Epidermal melanocyte (primary cell): ENCODE measurements around the gene DAPK2.
"Not testable (repeated sequence)": the region's sequence is repeated elsewhere in the genome, so short reads cannot be mapped to it uniquely, and the experiment has no call there.

Experiments used
- DNase-seq: peaks from one replicate; pipeline ENCODE4 v3.0.0; 2011; ENCODE audit warnings: low spot score; ENCODE audit not compliant: insufficient read length

DAPK2 gene

GRCh38 chr15:63974021-63974420 lies 72.3 kb downstream of the DAPK2 start:
- no peak for DNase-seq

DNA sequence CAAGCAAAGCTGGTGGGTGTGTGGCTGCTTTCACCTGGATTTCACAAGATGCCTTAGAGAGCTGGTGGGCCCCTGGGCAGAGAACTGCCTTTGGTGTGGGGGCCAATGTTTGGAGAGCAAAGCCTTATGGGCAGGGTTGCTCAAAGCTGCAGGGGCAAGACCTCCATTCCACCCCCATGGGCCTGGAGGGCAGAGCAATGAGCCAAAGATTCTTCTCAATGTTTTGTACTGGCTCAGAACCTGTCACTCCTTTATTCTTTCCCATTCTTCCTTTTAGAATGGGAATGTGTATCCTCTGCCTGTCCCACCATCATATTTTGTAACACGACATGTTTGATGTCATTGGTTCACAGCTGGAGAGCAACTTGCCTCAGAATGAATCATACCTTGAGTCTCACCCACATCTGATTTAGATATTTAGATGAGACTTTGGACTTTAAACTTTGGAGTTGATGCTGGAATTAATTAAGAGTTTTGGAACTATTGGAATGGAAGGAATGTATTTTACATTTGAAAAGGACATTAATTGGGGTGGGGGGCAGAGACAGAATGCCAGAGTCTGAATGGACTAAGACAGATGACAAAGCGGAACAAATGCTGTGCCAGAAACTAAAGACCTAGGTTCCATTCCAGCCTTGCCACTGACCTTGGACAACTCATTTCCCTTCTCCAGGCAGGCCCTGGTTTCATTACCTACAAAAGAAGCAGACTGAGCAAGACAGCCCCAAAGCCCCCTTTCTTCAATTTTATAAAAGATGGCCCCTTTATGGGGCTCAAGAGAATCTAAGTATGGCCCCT lies 72.9 kb downstream of the DAPK2 start:
- no peak for DNase-seq

DNA sequence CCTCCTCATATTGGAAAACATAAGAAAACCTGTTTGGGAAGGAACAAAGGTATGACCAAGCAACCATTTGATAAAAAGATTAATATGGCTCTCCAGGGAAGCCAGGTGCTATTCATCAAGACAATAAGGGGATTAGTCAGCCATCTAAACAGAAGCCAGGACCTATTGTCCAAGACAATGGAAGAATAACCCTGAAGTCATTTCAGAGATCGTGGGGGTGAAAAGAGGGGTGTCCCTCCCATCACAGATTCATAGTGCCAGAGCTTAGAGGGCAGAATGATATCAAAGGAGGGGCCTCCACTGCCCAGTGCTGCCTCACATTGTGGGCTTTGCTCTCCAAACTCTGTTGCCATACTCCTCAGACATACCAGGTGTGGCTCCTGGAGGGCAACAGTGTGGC lies 73.5 kb downstream of the DAPK2 start:
- no peak for DNase-seq

GRCh38 chr15:63971904-63972303 lies 74.4 kb downstream of the DAPK2 start:
- no peak for DNase-seq

DNA sequence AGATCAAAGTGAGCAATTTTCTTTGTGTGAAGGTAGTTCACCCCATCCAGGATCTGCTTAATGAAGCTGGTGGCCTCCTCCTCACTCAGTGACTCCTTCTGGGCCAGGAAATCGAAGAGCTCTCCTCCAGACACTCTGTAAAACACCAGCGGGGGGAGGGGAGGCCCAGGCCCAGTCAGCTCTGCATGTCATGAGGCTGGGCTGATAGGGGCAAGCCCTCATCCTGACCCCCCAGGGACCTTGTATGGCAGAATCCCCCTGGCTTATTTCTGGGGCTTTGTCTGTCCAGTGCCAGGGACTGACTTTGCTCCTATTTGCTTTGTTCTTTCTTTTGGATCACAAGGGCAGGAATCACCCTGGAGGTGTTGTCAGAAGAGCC lies 74.9 kb downstream of the DAPK2 start:
- no peak for DNase-seq

DNA sequence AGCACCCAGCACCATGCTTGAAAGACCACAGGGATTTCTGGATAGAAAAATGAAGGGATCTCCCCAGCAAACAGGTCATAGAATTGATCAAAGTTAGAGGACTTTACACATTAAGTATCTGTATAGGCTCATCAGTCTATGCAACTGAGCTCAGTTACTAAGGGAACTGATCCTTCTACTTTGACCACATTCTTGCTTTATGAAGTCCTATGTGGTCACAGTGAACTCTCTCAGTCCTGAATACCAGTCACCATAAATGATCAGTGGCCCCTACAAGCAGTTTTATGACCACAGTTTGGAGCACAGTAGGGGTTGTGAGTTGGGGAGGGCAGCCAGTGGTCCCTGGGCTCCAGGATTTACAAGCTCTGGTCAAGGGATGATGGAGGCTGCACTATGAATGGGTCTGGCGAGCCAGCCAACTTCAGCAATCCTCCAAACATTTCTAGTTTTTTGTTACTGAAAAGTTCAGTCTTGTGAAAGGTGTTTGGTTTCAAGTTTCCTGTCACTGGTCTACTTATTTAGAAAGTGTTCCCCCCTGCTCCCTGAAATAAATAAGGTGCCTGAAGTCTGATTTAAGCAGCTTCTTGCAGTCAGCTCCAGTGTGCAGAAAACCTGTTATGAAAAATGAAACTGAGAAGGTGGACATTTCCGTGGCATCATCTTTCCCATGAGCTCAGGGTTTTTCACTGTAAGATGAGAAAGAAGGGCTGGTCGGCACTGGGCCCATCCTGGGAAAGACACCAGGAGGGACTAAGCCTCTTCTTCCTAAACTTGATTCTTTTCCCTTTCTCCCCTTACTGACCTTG lies 75.5 kb downstream of the DAPK2 start:
- DNase-seq = no peak

- no peak for DNase-seq
These were observed 76.4 kb downstream of the DAPK2 start for GRCh38 chr15:63969652-63970421.

GRCh38 chr15:63968700-63969099 lies 77.6 kb downstream of the DAPK2 start:
- DNase-seq = no peak

- no peak for DNase-seq
These were observed 78.2 kb downstream of the DAPK2 start for GRCh38 chr15:63968122-63968524.

- no peak for DNase-seq
These were observed 78.7 kb downstream of the DAPK2 start for GRCh38 chr15:63967616-63968015.

GRCh38 chr15:63962947-63963721 lies 83.2 kb downstream of the DAPK2 start:
- not testable (repeated sequence) for DNase-seq

- DNase-seq = no peak
These were observed 92.8 kb downstream of the DAPK2 start for GRCh38 chr15:63953524-63953923.

DNA sequence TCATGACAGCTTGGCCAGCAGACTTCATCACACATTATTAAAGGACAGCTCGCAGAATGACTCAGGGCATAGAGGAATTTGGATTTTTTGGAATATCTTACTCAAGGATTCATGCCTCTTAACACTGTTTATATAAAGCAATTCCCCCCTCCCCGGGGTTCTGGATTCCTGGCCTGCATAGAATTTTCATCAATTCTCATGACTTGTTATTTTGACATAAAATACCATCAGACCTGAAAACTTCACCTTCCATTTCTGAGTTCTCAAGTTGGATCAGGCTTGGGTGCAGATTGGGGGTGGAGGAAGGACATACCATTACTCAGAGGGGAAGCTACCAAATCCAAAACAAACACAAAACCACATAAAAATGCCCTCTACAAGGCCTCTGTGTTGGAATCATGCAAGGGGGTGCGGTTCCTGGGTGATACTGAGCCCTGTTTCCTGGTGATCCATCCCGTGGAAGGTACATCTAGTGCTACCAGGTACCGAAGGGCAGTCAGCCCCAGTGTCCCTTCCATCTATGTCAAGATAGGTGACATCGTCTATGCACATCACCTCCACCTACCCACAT lies 95.3 kb downstream of the DAPK2 start:
- no peak for DNase-seq

GRCh38 chr15:63948971-63949370 lies 97.3 kb downstream of the DAPK2 start:
- no peak for DNase-seq

- no peak for DNase-seq
These were observed 97.8 kb downstream of the DAPK2 start for GRCh38 chr15:63948436-63948835.

DNA sequence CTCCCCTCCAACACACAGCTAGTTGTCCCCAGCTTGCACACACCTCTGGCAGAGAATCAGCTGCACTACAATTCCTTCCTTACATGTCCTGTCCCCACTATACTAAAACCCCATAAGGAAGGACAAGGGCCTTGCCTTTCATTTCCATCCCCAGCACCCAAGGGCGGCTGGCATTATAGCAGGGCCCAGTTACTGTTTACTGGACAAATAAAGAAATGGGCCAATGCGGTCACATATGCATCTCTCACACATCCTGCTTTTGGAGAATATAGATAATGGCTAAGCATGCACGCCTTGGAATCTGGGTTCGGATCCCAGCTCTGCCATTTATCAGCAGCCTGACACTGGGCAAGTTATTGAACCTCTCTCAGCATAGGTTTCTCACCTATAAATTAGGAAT lies 99.1 kb downstream of the DAPK2 start:
- DNase-seq = no peak

- no peak for DNase-seq
These were observed 99.7 kb downstream of the DAPK2 start for GRCh38 chr15:63946524-63947065.

DNA sequence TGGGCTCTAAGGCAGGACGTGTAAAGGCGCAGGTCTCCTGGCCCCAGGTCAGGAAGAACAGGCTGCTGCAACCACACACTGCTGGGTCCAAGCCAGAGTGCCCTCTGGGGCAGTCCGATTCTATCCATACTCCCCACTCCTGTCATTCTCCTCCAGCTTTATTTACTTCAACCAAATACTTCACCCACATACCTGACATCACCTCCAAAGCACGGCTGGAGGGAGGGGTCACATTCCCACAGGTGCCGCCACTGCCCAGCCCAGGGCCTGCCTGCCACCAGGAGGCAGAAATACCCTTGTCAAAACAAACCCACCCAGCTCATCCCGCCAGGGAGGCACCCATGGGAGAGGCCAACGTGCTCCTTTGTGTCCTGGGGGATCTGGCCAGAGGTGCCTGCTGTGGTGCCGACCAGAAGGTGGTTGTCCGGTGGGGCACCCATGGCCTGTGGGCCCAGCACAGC lies 100.4 kb downstream of the DAPK2 start:
- DNase-seq = no peak

DNA sequence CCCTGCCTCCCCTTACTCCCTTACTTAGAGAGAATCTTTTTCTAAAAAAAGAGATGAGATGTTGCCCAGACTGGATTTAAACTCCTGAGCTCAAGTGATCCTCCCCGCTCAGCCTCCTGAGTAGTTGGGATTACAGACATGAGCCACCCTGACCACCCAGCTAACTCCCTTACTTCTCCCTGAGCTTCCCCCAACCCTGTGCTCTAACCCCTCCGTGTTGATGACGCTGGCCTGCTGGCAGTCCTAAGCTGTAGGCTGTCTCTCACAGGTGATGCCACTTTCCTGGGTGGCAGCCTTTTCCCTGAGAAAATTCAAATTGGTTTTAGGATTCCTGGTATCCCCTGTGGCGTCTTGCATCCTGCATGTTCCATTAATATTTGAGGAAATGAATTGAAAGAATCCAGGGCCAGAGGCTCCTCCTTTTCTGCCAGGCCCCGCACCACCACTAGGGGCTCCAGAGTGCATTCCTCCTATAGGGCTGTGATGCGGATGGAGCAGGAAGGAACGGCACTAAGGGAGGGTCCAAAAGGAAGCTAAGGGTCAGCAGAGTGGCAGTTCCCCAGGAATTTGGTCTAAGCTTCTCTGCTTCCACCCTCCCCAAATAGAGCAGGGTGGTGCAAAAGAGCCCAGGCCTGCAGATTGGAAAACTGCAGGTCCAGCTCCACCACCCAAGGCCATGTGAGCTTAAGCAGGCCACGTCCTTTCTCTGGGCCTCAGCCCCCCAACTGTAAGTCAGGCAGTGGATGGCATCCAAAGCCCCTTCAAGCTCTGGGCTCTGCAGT lies 101.1 kb downstream of the DAPK2 start:
- peak; percentile 57 for DNase-seq

- no peak for DNase-seq
These were observed 101.7 kb downstream of the DAPK2 start for GRCh38 chr15:63944681-63944955.
